Measurements from ENCODE around the gene PKNOX2.

DNA sequence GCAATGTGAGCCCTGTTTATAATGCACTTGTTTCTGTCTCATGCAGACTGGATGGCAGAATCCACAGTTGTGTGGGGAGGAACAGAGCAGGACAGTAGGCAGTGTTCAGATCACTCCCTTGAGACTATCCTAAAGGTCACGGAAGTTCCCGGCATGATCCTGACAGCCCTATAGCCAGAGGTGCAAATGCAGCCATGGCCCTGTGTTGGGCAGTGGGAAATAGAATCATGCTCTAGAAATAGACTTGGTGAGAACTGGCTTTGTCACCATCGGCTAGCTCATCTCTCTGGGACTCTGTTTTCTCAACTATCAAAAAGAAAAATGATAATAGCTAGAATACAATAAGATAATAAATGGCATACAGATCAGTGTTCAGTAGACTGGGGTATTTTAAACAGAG, 208.4 kb downstream of the PKNOX2 start:
- TF ChIP-seq POLR2AphosphoS5 (IDR thresholded peaks at IDR 0.05) = no peak
- no peak for TF ChIP-seq POLR2A (IDR thresholded peaks at IDR 0.05)

Measured in suprapubic skin (tissue), 4 donors.